Astrocyte of the cerebellum (primary cell): ENCODE data around the gene HIGD1A.

ENCODE experiments used
- DNase-seq: peaks from one replicate; pipeline ENCODE4 v3.0.0-alpha.2; 2011; ENCODE audit warnings: low read depth
- H3K4me3 ChIP-seq: 2 replicates; pipeline ENCODE4 v1.5.1; 2011; ENCODE audit warnings: mild to moderate bottlenecking, low read depth, low read length, moderate library complexity
- in situ Hi-C: cut with HindIII; loops from 2 replicates; pipeline ENCODE4 v1.10.0; 2017; ENCODE audit warnings: low sequenced_read_pairs
- TF ChIP-seq, protein P1 (sequence below): IDR thresholded peaks from 2 replicates; pipeline ENCODE4 v1.5.1; 2012; ENCODE audit warnings: low read length, low read depth, moderate library complexity, mild to moderate bottlenecking; ENCODE audit errors: missing control alignments

HIGD1A gene

DNA sequence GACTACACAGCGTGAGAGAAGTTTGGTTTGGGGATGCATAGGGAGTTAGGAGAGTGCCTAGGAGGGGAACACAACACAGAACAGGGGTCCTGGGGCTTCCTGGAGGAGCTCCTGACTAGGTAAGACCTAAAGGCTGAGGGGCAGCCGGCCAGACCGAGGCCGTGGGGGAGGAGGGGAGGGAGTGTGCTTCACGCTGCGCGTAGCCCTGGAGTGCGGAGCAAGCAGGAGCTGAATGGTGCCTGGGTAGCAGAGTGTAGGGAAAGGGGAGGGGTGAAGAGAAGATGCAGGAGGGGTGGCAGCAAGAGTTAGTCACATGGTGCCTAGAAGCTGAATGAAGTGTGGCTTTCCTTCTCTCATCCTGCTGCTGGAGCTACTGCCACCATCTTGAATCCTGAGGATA, 69.3 kb downstream of the HIGD1A start:
- H3K4me3 ChIP-seq, result no peak overlapping the region
- TF ChIP-seq, protein P1, sequence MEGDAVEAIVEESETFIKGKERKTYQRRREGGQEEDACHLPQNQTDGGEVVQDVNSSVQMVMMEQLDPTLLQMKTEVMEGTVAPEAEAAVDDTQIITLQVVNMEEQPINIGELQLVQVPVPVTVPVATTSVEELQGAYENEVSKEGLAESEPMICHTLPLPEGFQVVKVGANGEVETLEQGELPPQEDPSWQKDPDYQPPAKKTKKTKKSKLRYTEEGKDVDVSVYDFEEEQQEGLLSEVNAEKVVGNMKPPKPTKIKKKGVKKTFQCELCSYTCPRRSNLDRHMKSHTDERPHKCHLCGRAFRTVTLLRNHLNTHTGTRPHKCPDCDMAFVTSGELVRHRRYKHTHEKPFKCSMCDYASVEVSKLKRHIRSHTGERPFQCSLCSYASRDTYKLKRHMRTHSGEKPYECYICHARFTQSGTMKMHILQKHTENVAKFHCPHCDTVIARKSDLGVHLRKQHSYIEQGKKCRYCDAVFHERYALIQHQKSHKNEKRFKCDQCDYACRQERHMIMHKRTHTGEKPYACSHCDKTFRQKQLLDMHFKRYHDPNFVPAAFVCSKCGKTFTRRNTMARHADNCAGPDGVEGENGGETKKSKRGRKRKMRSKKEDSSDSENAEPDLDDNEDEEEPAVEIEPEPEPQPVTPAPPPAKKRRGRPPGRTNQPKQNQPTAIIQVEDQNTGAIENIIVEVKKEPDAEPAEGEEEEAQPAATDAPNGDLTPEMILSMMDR, result no peak
- DNase-seq, result no peak
- in situ Hi-C loops, result no loop called here

DNA sequence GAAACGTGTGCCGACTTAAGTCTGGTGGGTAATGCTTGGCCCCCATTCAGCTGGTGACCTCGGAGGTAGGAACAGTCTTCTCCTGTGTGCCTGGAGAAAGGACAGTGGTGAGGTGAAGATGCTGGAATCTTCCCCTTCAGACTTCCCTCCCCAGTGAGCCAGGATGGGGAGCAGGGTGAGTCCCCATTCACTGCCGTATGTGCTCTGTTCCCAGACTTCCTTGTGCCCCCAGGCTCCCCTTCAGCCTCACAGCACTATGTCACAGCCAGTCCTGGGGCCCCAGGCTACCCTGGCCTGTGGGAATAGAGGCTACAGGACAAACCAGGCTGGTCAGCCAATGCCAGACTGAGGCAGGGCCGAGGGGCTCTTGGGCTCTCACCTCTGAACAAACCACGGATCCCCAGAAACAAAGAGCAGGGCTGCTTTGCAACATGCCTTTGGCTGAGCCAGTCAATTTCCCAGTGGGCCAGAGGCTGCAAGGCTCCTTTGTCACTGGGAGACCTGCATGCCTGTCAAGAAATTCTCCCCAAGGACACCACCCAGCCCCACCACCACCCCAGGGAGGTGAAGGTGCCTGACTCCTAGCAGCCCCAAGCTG, 69.9 kb downstream of the HIGD1A start:
- DNase-seq, result no peak
- H3K4me3 ChIP-seq, result no peak overlapping the region
- in situ Hi-C loops, result no loop called here
- TF ChIP-seq, protein P1, result no peak

DNA sequence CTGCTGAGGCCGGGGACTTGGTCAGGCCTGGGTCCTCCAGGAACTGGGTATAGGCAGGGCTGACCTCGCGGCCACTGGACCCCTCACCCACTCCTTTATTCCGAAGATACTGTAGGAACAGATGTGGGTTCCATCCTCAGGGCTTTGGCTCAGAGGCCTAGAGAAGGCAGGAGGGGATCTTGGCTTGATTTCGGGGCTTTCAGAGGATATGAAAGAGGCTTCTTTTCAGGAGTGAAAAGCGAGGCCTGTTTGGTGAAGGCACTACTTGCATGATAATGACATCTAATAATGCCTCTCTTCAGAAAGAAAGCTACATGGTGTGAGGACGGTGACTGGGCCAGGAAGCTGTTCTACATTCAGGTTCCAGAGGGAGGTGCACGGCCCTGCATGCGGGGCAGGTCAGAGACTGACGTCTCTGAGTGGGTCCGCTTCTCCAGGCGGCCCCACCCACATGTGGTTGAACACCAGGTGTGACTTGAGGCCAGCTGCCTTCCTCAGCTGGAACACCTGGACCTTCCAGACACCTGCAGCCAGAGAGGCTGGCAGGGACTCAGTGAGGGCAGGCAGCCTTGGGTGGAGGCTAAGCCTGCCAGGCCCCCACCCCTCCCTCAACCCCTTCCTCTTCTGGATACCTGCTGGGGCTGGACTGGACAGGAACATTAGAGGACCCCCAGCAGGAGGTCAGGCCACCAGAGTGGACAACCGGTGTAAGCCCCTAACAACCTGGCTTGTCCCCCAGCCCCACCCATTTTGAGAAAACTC, 70.6 kb downstream of the HIGD1A start:
- TF ChIP-seq, protein P1, result no peak
- DNase-seq, result no peak
- in situ Hi-C loops, result no loop called here
- no peak overlapping the region for H3K4me3 ChIP-seq
